Tibial nerve (tissue), 3 donors: ENCODE measurements around the gene CGNL1.

ENCODE experiments used
- POLR2A ChIP-seq, 2 donors: fragments of 450-650 bp; IDR thresholded peaks; one replicate each; pipeline ENCODE4 v1.6.1; 2017; ENCODE audit warnings: antibody characterized with exemption in 2 of 2, mild to moderate bottlenecking in 2 of 2, moderate library complexity in 2 of 2
- TF ChIP-seq, protein P1 (sequence below), 5 experiments: fragments of 200-600 bp in 3 of 5; fragments of 450-650 bp in 2 of 5; sonication (generic) in 3 of 5; IDR thresholded peaks; one replicate each; pipeline ENCODE4 v1.5.1; 2016 to 2019; ENCODE audit warnings: antibody characterized with exemption in 5 of 5, mild to moderate bottlenecking in 3 of 5, moderate library complexity in 2 of 5

DNA sequence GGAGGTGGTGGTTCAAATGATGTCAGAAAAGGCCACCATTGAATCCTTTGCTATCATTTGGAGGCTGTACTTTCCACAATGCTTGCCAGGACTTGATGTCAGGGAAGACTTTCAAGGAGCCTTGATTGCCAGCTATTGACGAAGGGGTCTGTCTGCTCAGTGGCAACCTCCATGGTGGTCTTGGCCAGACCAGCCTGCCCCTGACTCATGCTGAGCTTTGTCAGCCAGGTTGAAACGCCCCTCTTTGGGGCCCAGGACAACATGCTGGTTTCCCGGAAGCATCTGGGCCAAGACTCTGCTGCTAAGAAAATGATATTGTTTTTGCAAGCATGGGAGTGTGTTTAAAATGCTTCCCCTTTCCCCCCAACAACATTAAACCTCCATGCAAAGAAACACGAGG lies 26.7 kb downstream of the CGNL1 start:
- TF ChIP-seq, protein P1, sequence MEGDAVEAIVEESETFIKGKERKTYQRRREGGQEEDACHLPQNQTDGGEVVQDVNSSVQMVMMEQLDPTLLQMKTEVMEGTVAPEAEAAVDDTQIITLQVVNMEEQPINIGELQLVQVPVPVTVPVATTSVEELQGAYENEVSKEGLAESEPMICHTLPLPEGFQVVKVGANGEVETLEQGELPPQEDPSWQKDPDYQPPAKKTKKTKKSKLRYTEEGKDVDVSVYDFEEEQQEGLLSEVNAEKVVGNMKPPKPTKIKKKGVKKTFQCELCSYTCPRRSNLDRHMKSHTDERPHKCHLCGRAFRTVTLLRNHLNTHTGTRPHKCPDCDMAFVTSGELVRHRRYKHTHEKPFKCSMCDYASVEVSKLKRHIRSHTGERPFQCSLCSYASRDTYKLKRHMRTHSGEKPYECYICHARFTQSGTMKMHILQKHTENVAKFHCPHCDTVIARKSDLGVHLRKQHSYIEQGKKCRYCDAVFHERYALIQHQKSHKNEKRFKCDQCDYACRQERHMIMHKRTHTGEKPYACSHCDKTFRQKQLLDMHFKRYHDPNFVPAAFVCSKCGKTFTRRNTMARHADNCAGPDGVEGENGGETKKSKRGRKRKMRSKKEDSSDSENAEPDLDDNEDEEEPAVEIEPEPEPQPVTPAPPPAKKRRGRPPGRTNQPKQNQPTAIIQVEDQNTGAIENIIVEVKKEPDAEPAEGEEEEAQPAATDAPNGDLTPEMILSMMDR (IDR thresholded peaks at IDR 0.05), result no peak
- no peak for TF ChIP-seq POLR2A (IDR thresholded peaks at IDR 0.05)
